Measurements from ENCODE around the gene AGAP5. TPM values are rescaled to one million over a fixed set of nuclear protein-coding genes. Genes with fewer than 3 reads are reported as not detected.

Gene AGAP5
- total RNA-seq, 1 donor from 2014 or later = 9.8 TPM

DNA sequence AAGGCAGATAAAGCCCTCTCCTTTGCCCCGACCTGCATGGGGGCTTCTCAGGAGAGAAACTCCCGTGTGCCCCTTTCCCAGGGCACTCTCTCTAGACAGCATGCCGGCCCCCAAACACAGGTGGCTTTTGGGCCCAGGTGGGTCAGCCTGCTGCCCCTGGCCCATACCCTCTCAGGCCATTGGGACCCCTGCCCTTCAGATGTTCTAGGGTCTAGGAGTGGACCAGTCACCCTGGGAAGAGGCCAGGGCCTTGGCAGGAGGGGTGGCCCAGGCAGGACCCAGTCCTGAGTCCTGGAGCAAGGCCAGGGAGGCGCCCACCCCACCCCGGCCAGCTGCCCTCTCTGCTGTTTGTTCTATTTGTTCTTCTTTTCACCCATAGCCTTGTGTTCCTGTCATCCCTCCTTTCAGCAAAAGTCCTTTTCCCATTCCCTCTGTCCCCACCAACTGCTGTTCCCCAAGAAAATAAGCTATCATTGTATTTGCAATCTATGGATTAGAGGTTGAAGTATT is 36.9 kb upstream of the AGAP5 start:
- no peak overlapping the region for H3K27ac ChIP-seq
- H3K9me3 ChIP-seq = no peaks in the 10 kb centered on the region
- H3K4me1 ChIP-seq = peaks cover 11% of the 10 kb centered on the region
- no peak overlapping the region for H3K4me3 ChIP-seq
- DNase-seq (no peak), ATAC-seq (no peak)
- TF ChIP-seq, protein P1, sequence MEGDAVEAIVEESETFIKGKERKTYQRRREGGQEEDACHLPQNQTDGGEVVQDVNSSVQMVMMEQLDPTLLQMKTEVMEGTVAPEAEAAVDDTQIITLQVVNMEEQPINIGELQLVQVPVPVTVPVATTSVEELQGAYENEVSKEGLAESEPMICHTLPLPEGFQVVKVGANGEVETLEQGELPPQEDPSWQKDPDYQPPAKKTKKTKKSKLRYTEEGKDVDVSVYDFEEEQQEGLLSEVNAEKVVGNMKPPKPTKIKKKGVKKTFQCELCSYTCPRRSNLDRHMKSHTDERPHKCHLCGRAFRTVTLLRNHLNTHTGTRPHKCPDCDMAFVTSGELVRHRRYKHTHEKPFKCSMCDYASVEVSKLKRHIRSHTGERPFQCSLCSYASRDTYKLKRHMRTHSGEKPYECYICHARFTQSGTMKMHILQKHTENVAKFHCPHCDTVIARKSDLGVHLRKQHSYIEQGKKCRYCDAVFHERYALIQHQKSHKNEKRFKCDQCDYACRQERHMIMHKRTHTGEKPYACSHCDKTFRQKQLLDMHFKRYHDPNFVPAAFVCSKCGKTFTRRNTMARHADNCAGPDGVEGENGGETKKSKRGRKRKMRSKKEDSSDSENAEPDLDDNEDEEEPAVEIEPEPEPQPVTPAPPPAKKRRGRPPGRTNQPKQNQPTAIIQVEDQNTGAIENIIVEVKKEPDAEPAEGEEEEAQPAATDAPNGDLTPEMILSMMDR (IDR thresholded peaks at IDR 0.05) = no peak
- peaks cover 19% of the 10 kb centered on the region for H3K36me3 ChIP-seq
- intact Hi-C loops (cut with DNase I) = no loop called here
- H3K27me3 ChIP-seq = no peaks in the 10 kb centered on the region

DNA sequence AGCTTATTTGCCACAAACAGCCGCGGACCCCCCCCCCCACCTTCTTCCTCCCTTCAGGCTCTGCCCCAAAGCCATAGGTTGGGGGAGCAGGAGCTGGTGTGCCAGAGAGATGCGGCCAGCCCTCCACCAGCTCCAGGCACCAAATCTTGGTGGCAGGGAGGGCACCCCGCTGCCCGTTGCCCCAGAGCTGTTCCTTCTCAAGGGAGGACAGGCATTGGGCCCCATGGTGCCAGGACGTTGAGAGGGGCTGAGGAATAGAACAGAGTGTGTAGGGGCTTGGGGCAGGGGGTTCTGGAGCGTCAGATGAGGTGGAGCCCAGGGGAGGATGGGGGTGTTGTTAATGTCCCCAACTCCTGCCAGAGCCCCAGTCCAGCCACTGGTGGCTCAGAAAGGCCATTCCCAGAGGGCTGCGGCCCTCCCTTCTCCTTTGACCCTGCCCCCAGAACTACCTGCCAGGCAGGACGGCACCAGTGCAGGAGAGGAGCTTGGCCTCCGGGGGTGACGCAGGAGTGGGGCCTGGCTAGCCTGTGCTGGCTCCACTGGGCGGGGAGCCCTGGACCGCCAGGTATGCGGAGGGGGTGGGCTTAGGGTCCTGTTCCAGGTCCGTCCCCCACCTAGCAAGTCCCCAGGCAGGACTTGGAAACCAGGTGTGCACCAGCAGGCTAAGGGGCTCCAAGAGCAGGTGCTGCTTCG is 36.3 kb upstream of the AGAP5 start:
- H3K4me3 ChIP-seq = no peak overlapping the region
- H3K9me3 ChIP-seq = no peaks in the 10 kb centered on the region
- peaks cover 19% of the 10 kb centered on the region for H3K36me3 ChIP-seq
- no peak for DNase-seq
- H3K4me1 ChIP-seq = peaks cover 14% of the 10 kb centered on the region
- TF ChIP-seq, protein P1 (IDR thresholded peaks at IDR 0.05) = no peak
- no peak for ATAC-seq
- no peaks in the 10 kb centered on the region for H3K27me3 ChIP-seq
- H3K27ac ChIP-seq = no peak overlapping the region
- intact Hi-C loops (cut with DNase I) = no loop called here

DNA sequence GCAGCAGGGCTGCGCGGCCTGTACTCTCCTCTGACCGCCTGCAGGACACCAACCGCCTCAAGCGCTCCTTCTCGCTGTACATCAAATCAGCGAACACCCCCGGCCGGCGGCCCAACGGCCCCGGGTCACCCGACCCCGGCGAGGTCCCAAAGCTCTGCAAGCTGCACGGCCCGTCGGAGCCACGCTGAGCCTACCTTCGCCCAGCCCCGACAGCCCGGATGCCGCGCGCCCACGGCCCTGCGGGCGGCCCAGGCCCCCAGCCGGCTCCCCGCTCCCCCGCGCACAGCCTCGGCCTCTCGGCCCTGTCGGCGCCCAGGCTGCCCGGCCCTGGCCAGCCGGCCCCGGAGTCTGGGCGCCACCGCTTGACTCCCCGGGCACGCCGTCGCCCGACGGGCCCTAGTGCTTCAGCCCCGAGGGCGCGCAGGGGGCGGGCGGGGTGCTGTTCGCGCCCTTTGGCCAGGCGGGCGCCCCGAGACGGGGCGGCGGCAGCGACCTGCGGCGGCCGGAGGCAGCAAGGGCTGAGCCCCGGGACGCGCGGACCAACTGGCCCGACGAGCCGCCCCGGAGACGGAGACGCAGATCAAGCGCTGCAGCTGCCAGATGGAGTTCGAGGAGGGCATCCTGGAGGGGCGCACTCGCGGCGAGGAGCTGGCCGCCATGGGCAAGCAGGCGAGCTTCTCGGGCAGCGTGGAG is 35.2 kb upstream of the AGAP5 start:
- no peaks in the 10 kb centered on the region for H3K9me3 ChIP-seq
- no peak for ATAC-seq
- no peaks in the 10 kb centered on the region for H3K27me3 ChIP-seq
- peaks cover 20% of the 10 kb centered on the region for H3K36me3 ChIP-seq
- no peak overlapping the region for H3K4me3 ChIP-seq
- no peak overlapping the region for H3K27ac ChIP-seq
- DNase-seq = no peak
- TF ChIP-seq, protein P1 (IDR thresholded peaks at IDR 0.05) = no peak
- intact Hi-C loops (cut with DNase I) = no loop called here
- H3K4me1 ChIP-seq = peaks cover 17% of the 10 kb centered on the region

DNA sequence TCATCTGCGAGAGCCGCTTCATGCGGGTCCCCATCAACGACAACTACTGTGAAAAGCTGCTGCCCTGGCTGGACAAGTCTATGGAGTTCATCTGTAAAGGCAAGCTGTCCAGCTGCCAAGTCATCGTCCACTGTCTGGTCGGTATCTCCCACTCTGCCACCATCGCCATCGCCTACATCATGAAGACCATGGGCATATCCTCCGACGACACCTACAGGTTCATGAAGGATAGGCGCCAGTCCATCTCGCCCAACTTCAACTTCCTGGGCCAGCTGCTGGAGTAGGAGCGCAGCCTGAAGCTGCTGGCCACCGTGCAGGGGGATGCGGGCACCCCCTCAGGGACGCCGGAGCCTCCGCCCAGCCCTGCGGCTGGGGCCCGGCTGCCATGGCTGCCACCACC is 34.5 kb upstream of the AGAP5 start:
- no peaks in the 10 kb centered on the region for H3K9me3 ChIP-seq
- no peaks in the 10 kb centered on the region for H3K27me3 ChIP-seq
- DNase-seq = no peak
- TF ChIP-seq, protein P1 (IDR thresholded peaks at IDR 0.05) = no peak
- peaks cover 22% of the 10 kb centered on the region for H3K36me3 ChIP-seq
- H3K27ac ChIP-seq = no peak overlapping the region
- H3K4me1 ChIP-seq = peaks cover 17% of the 10 kb centered on the region
- no peak overlapping the region for H3K4me3 ChIP-seq
- intact Hi-C loops (cut with DNase I) = no loop called here
- ATAC-seq = no peak

DNA sequence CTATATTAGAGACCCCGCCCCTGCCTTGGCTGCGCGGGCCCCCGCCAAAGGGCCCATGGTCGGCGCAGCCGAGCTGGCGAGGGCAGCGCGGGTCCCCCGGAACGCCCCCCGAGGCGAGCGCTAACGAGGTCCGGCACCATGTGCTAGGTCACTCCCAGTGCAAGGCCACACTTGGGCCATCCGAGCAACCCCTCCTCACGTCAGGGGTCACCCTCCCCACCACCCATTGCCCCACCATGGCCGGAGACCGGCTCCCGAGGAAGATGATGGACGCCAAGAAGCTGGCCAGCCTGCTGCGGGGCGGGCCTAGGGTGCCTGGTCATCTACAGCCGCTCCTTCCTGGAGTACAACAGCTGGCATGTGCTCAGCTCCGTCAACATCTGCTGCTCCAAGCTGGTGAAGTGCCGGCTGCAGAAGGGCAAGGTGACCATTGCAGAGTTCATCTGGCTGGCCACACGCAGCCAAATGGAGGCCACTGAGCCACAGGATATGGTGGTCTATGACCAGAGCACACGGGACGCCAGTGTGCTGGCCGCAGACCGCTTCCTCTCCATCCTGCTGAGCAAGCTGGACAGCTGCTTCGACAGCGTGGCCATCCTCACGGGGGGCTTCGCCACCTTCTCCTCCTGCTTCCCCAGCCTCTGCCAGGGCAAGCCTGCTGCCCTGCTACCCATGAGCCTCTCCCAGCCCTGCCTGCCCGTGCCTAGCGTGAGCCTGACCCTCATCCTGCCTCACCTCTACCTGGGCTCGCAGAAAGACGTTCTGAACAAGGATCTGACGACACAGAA is 33.9 kb upstream of the AGAP5 start:
- intact Hi-C loops (cut with DNase I) = no loop called here
- TF ChIP-seq, protein P1 (IDR thresholded peaks at IDR 0.05) = no peak
- peak overlapping the region; percentile 91 for H3K4me3 ChIP-seq
- DNase-seq (no peak), ATAC-seq (no peak)
- no peaks in the 10 kb centered on the region for H3K9me3 ChIP-seq
- H3K27ac ChIP-seq = no peak overlapping the region
- peaks cover 17% of the 10 kb centered on the region for H3K4me1 ChIP-seq
- no peaks in the 10 kb centered on the region for H3K27me3 ChIP-seq
- H3K36me3 ChIP-seq = peaks cover 25% of the 10 kb centered on the region
